OCI-LY1 (cell line): ENCODE data around the gene JMJD1C.

Experiments
- H2AFZ ChIP-seq: fragments of 200-600 bp; sonication (generic), shearing (Covaris generic); 2 replicates; pipeline ENCODE4 v1.6.0; 2014; ENCODE audit warnings: antibody characterized with exemption, mild to moderate bottlenecking, low read length
- H3F3A ChIP-seq: fragments of 200-600 bp; sonication (generic), shearing (Covaris generic); 2 replicates; pipeline ENCODE4 v1.6.0; 2014; ENCODE audit warnings: mild to moderate bottlenecking, antibody characterized with exemption, low read length, moderate library complexity; ENCODE audit not compliant: insufficient read depth
- H3K27ac ChIP-seq: fragments of 200-600 bp; sonication (generic); 2 replicates; pipeline ENCODE4 v1.5.1; 2014; ENCODE audit warnings: low read length, mixed run types, mild to moderate bottlenecking, low read depth; ENCODE audit not compliant: poor library complexity, severe bottlenecking
- H3K27me3 ChIP-seq: fragments of 200-600 bp; sonication (generic); 2 replicates; pipeline ENCODE4 v1.6.0; 2014; ENCODE audit warnings: antibody characterized with exemption, mild to moderate bottlenecking, low read length, moderate library complexity; ENCODE audit not compliant: insufficient read depth
- H3K36me3 ChIP-seq: fragments of 200-600 bp; sonication (generic); 2 replicates; pipeline ENCODE4 v1.6.1; 2014; ENCODE audit warnings: mild to moderate bottlenecking, antibody characterized with exemption, low read length, moderate library complexity, mixed read lengths; ENCODE audit not compliant: insufficient read depth
- H3K4me1 ChIP-seq: fragments of 200-600 bp; sonication (generic); 2 replicates; pipeline ENCODE4 v1.5.1; 2014; ENCODE audit warnings: mild to moderate bottlenecking, low read length, moderate library complexity; ENCODE audit not compliant: insufficient read depth, severe bottlenecking
- H3K4me2 ChIP-seq: fragments of 200-600 bp; sonication (generic), shearing (Covaris generic); 2 replicates; pipeline ENCODE4 v1.6.1; 2014; ENCODE audit warnings: low read length
- H3K4me3 ChIP-seq: fragments of 200-600 bp; sonication (generic); 2 replicates; pipeline ENCODE4 v1.5.1; 2014; ENCODE audit warnings: low read length, low read depth, mild to moderate bottlenecking, mixed read lengths; ENCODE audit not compliant: poor library complexity, severe bottlenecking
- H3K79me2 ChIP-seq: fragments of 200-600 bp; shearing (Covaris generic); 2 replicates; pipeline ENCODE4 v1.6.1; 2016; ENCODE audit warnings: mixed run types, low read length, mixed read lengths; ENCODE audit not compliant: insufficient read depth
- H3K9ac ChIP-seq: fragments of 200-600 bp; sonication (generic), shearing (Covaris generic); 2 replicates; pipeline ENCODE4 v1.6.1; 2014; ENCODE audit warnings: mild to moderate bottlenecking, low read length, mixed read lengths
- H3K9me2 ChIP-seq: fragments of 200-600 bp; sonication (generic), shearing (Covaris generic); 2 replicates; pipeline ENCODE4 v1.6.1; 2014; ENCODE audit warnings: low read depth, mild to moderate bottlenecking, low read length, mixed read lengths
- H3K9me3 ChIP-seq: fragments of 200-600 bp; shearing (Covaris generic); 2 replicates; pipeline ENCODE4 v1.6.1; 2014; ENCODE audit warnings: low read length, mixed read lengths
- H4K20me1 ChIP-seq: fragments of 200-600 bp; sonication (generic), shearing (Covaris generic); 2 replicates; pipeline ENCODE4 v1.6.0; 2016; ENCODE audit warnings: mild to moderate bottlenecking, low read length; ENCODE audit not compliant: insufficient read depth
- CTCF ChIP-seq: fragments of 200-600 bp; sonication (generic), shearing (Covaris generic); IDR thresholded peaks from 2 replicates; pipeline ENCODE4 v1.5.1; 2017; ENCODE audit warnings: mild to moderate bottlenecking, antibody characterized with exemption, low read length, moderate library complexity, mixed read lengths
- EZH2 ChIP-seq: fragments of 200-600 bp; sonication (generic), shearing (Covaris generic); IDR thresholded peaks from 2 replicates; pipeline ENCODE4 v1.8.0; 2017; ENCODE audit warnings: borderline replicate concordance, mixed run types, mild to moderate bottlenecking, antibody characterized with exemption, low read length, moderate library complexity, mixed read lengths

Gene JMJD1C

GRCh38 chr10:63416376-63416775 is 49.4 kb downstream of the JMJD1C start:
- H3K9me2 ChIP-seq, result no peaks in the 10 kb centered on the region
- no peaks in the 10 kb centered on the region for H3K27me3 ChIP-seq
- peaks cover 40% of the 10 kb centered on the region for H3K4me1 ChIP-seq
- no peaks in the 10 kb centered on the region for H3K9me3 ChIP-seq
- no peak overlapping the region for H3K4me2 ChIP-seq
- no peak overlapping the region for H2AFZ ChIP-seq
- TF ChIP-seq CTCF (no peak), EZH2 (no peak)
- H3K27ac ChIP-seq, result no peak overlapping the region
- H3K36me3 ChIP-seq, result no peaks in the 10 kb centered on the region
- H4K20me1 ChIP-seq, result no peaks in the 10 kb centered on the region
- 0 out of 2 replicates have a peak, but pooled peaks cover under 1% of the 10 kb centered on the region for H3F3A ChIP-seq
- H3K79me2 ChIP-seq, result peaks cover 76% of the 10 kb centered on the region
- no peak overlapping the region for H3K9ac ChIP-seq
- no peak overlapping the region for H3K4me3 ChIP-seq

GRCh38 chr10:63415640-63416244 is 50.0 kb downstream of the JMJD1C start:
- no peak overlapping the region for H3K27ac ChIP-seq
- no peaks in the 10 kb centered on the region for H3K9me3 ChIP-seq
- H3K4me2 ChIP-seq, result no peak overlapping the region
- no peaks in the 10 kb centered on the region for H3F3A ChIP-seq
- H2AFZ ChIP-seq, result no peak overlapping the region
- no peaks in the 10 kb centered on the region for H3K9me2 ChIP-seq
- peaks cover 73% of the 10 kb centered on the region for H3K79me2 ChIP-seq
- H3K4me3 ChIP-seq, result no peak overlapping the region
- H4K20me1 ChIP-seq, result no peaks in the 10 kb centered on the region
- peaks cover 34% of the 10 kb centered on the region for H3K4me1 ChIP-seq
- no peaks in the 10 kb centered on the region for H3K27me3 ChIP-seq
- H3K36me3 ChIP-seq, result no peaks in the 10 kb centered on the region
- TF ChIP-seq CTCF, result no peak
- TF ChIP-seq EZH2, result no peak
- no peak overlapping the region for H3K9ac ChIP-seq

- peaks cover 35% of the 10 kb centered on the region for H3K4me1 ChIP-seq
- H3K4me2 ChIP-seq, result no peak overlapping the region
- no peak for TF ChIP-seq EZH2
- no peak for TF ChIP-seq CTCF
- no peaks in the 10 kb centered on the region for H3K36me3 ChIP-seq
- H4K20me1 ChIP-seq, result no peaks in the 10 kb centered on the region
- no peaks in the 10 kb centered on the region for H3F3A ChIP-seq
- H3K9me2 ChIP-seq, result no peaks in the 10 kb centered on the region
- H3K4me3 ChIP-seq, result no peak overlapping the region
- no peak overlapping the region for H2AFZ ChIP-seq
- H3K9me3 ChIP-seq, result no peaks in the 10 kb centered on the region
- H3K27ac ChIP-seq, result no peak overlapping the region
- no peaks in the 10 kb centered on the region for H3K27me3 ChIP-seq
- no peak overlapping the region for H3K9ac ChIP-seq
- H3K79me2 ChIP-seq, result peaks cover 69% of the 10 kb centered on the region
Observed at GRCh38 chr10:63414481-63415260, 51.1 kb downstream of the JMJD1C start.
